Measurements from ENCODE around the gene TSPEAR. TPM values are rescaled to one million over a fixed set of nuclear protein-coding genes. Genes with fewer than 3 reads are reported as not detected.

Gene TSPEAR
- total and polyA plus RNA-seq, 9 of the 15 experiments (the other 6 are each of a cell fraction or from before 2014, with no cell fraction given): not detected

DNA sequence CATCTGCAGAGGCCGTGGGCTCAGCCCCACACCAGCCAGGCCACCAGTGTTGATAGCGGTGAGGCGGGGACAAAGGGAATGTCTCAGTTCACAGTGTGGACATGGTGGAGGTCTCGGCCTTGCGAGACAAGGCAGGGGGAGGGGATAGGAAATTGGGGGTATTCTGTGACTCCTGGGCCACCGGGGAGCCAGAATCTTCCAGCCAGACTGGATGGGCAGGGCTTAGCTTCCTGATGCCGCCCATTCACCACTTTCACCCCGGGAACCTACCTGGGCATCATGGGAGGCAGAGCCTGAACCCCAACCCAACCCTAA lies 251.0 kb downstream of the TSPEAR start (continued):
- TF ChIP-seq AFF1 (IDR thresholded peaks at IDR 0.05; ENCODE audit: low read depth in 1 of 2, partially characterized antibody in 2 of 2): no peak

- Histone ChIP-seq H3K79me2 (ENCODE audit: control insufficient read depth, insufficient read depth, low read length) (no peaks in the 10 kb centered on the region), H3K9me3 (replicated peaks; ENCODE audit: control insufficient read depth, insufficient read depth, low read depth, low read length) (no peaks in the 10 kb centered on the region), H4K20me1 (replicated peaks; ENCODE audit: control insufficient read depth, insufficient read depth, low read length) (peaks cover 7% of the 10 kb centered on the region; the same call in 1 of the 2 replicates), H3K9me1 (ENCODE audit: control insufficient read depth, insufficient read depth, low read length) (no peaks in the 10 kb centered on the region), H2AFZ (ENCODE audit: low read depth, low read length) (no peak overlapping the region), H3K9ac (ENCODE audit: insufficient read depth in 1 of 2, low read depth in 2 of 2, low read length in 2 of 2) (no peak overlapping the region; a peak in 1 of 4 replicates), H3K27ac (ENCODE audit: extremely low read depth, low read depth, low read length) (no peak overlapping the region), H3K27me3 (ENCODE audit: control insufficient read depth in 2 of 2, insufficient read depth in 2 of 2, low read length in 2 of 2) (peaks cover 32 to 83% of the 10 kb centered on the region in 2 experiments), H3K4me1 (replicated peaks in 1 of 2; ENCODE audit: control insufficient read depth in 2 of 2, insufficient read depth in 2 of 2, low read length in 2 of 2) (peaks cover 0 to 37% of the 10 kb centered on the region in 2 experiments; a peak in 1 of 5 replicates), H3K4me2 (ENCODE audit: insufficient read depth, low read length) (no peak overlapping the region), H3K4me3 (no peak overlapping the region), H3K36me3 (ENCODE audit: control insufficient read depth, insufficient read depth, low read length) (no peaks in the 10 kb centered on the region)
- 2% methylated on average over 14 of the region's 14 CpGs for WGBS (ENCODE audit: insufficient coverage, low coverage, missing lambda C conversion rate)
- intact Hi-C loops (cut with micrococcal nuclease): no loop called here
- POLR2A ChIA-PET: no interaction called here
- in situ Hi-C loops (cut with MboI): no loop called here
- FAIRE-seq: no peak
- ATAC-seq: no peak
- no TSS peak for BruUV-seq (replicated peaks)
- DNase-seq (ENCODE audit: extremely low read depth in 1 of 4, low spot score in 3 of 4): no peak
- CTCF ChIA-PET (ENCODE audit: low intra/inter-chr PET ratio): no interaction called here
- no peak for TF ChIP-seq DMBX1 (CRISPR knock-in tag; IDR thresholded peaks at IDR 0.05; ENCODE audit: borderline replicate concordance)
- TF ChIP-seq, protein P1, sequence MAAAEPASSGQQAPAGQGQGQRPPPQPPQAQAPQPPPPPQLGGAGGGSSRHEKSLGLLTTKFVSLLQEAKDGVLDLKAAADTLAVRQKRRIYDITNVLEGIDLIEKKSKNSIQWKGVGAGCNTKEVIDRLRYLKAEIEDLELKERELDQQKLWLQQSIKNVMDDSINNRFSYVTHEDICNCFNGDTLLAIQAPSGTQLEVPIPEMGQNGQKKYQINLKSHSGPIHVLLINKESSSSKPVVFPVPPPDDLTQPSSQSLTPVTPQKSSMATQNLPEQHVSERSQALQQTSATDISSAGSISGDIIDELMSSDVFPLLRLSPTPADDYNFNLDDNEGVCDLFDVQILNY (CRISPR knock-in tag; IDR thresholded peaks at IDR 0.05): no peak
- no peak for TF ChIP-seq ZFP91 (CRISPR knock-in tag; IDR thresholded peaks at IDR 0.05)
- no peak for TF ChIP-seq ZBTB12 (CRISPR knock-in tag; IDR thresholded peaks at IDR 0.05)
- TF ChIP-seq MEF2A (IDR thresholded peaks at IDR 0.05; ENCODE audit: control insufficient read depth, low read depth, low read length): no peak
- TF ChIP-seq NR2C2 (CRISPR knock-in tag; IDR thresholded peaks at IDR 0.05): no peak
- TF ChIP-seq NR2C2 (tag; IDR thresholded peaks at IDR 0.05): no peak
- no peak for TF ChIP-seq STAT5A (IDR thresholded peaks at IDR 0.05; ENCODE audit: borderline replicate concordance, low read length)
Measured at GRCh38 chr21:44459712-44460440, 251.5 kb downstream of the TSPEAR start.
